SK-N-SH treated with all-trans-retinoic acid at 6 μM for 48 hours (cell line): ENCODE data around the gene UBAP2.

Experiments
- ARNTL ChIP-seq: fragments of 450-650 bp; formaldehyde crosslinking; IDR thresholded peaks from 2 replicates; pipeline ENCODE4 v1.5.0; 2020; ENCODE audit warnings: low read depth, mild to moderate bottlenecking, moderate library complexity, borderline replicate concordance
- CREB5 ChIP-seq: fragments of 250-450 bp; sonication (Bioruptor Pico); IDR thresholded peaks from 2 replicates; pipeline ENCODE4 v1.5.1; 2020; ENCODE audit warnings: low read depth, mild to moderate bottlenecking, moderate library complexity
- ESRRG ChIP-seq: fragments of 250-450 bp; sonication (Bioruptor Pico); IDR thresholded peaks from 2 replicates; pipeline ENCODE4 v1.6.1; 2021; ENCODE audit warnings: mild to moderate bottlenecking
- GLIS3 ChIP-seq: fragments of 250-450 bp; sonication (Bioruptor Pico); IDR thresholded peaks from 2 replicates; pipeline ENCODE4 v1.5.0; 2020; ENCODE audit warnings: mild to moderate bottlenecking, moderate library complexity
- OSR1 ChIP-seq: fragments of 250-450 bp; sonication (Bioruptor Pico); IDR thresholded peaks from 2 replicates; pipeline ENCODE4 v1.8.0; 2022; ENCODE audit warnings: moderate library complexity, mild to moderate bottlenecking, inconsistent platforms
- PATZ1 ChIP-seq: fragments of 250-450 bp; sonication (Bioruptor Pico); IDR thresholded peaks from 2 replicates; pipeline ENCODE4 v1.8.0; 2020; ENCODE audit warnings: mild to moderate bottlenecking, moderate library complexity, borderline replicate concordance
- RARB ChIP-seq: fragments of 250-450 bp; sonication (Bioruptor Pico); IDR thresholded peaks from 2 replicates; pipeline ENCODE4 v1.8.0; 2021; ENCODE audit warnings: mild to moderate bottlenecking, moderate library complexity
- SNAI2 ChIP-seq: fragments of 250-450 bp; sonication (Bioruptor Pico); IDR thresholded peaks from 2 replicates; pipeline ENCODE4 v1.5.0; 2020; ENCODE audit warnings: mild to moderate bottlenecking, moderate library complexity
- TOX ChIP-seq: fragments of 250-450 bp; sonication (Bioruptor Pico); IDR thresholded peaks from 2 replicates; pipeline ENCODE4 v1.8.0; 2021; ENCODE audit warnings: mild to moderate bottlenecking, moderate library complexity, borderline replicate concordance
- TSHZ2 ChIP-seq: fragments of 250-450 bp; sonication (Bioruptor Pico); IDR thresholded peaks from 2 replicates; pipeline ENCODE4 v1.5.0; 2020; ENCODE audit warnings: mild to moderate bottlenecking, moderate library complexity
- ZNF70 ChIP-seq: fragments of 450-650 bp; formaldehyde crosslinking; IDR thresholded peaks from 2 replicates; pipeline ENCODE4 v1.5.0; 2020; ENCODE audit warnings: mild to moderate bottlenecking, moderate library complexity
- TF ChIP-seq, protein P1 (sequence below): fragments of 250-450 bp; sonication (Bioruptor Pico); IDR thresholded peaks from 2 replicates; pipeline ENCODE4 v1.8.0; 2021; ENCODE audit warnings: low read depth, mild to moderate bottlenecking, moderate library complexity, borderline replicate concordance

DNA sequence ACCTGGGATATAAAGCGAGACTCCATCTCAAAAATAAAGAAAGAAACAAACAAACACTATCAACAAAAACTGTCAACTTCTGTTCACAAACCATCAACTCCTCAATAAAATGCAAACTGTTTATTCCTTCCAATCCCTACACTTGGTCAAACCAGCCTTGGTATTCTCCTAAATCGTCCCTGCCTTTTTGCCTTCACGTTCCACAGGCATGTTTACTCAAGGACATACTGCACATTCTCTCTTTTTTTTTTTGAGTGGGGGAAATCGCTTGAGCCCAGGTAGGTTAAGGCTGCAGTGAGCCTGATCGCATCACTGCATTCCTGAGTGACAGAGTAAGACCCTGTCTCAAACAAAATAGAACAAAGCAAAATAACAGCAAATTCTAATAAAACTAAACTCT is 13.0 kb downstream of the UBAP2 start:
- no peak for TF ChIP-seq SNAI2
- no peak for TF ChIP-seq PATZ1 (CRISPR knock-in tag)
- no peak for TF ChIP-seq ARNTL (CRISPR knock-in tag)
- no peak for TF ChIP-seq OSR1
- TF ChIP-seq RARB = no peak
- no peak for TF ChIP-seq ZNF70 (CRISPR knock-in tag)
- TF ChIP-seq TOX = no peak
- TF ChIP-seq, protein P1, sequence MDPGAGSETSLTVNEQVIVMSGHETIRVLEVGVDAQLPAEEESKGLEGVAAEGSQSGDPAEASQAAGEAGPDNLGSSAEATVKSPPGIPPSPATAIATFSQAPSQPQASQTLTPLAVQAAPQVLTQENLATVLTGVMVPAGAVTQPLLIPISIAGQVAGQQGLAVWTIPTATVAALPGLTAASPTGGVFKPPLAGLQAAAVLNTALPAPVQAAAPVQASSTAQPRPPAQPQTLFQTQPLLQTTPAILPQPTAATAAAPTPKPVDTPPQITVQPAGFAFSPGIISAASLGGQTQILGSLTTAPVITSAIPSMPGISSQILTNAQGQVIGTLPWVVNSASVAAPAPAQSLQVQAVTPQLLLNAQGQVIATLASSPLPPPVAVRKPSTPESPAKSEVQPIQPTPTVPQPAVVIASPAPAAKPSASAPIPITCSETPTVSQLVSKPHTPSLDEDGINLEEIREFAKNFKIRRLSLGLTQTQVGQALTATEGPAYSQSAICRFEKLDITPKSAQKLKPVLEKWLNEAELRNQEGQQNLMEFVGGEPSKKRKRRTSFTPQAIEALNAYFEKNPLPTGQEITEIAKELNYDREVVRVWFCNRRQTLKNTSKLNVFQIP (CRISPR knock-in tag) = no peak
- TF ChIP-seq TSHZ2 (CRISPR knock-in tag) = no peak
- TF ChIP-seq CREB5 = no peak
- TF ChIP-seq ESRRG (CRISPR knock-in tag) = no peak
- no peak for TF ChIP-seq GLIS3 (CRISPR knock-in tag)
